Measurements from ENCODE around the gene APOBEC3C.
"Not testable (repeated sequence)": the region's sequence is repeated elsewhere in the genome, so short reads cannot be mapped to it uniquely, and the experiment has no call there.

The APOBEC3C gene

DNA sequence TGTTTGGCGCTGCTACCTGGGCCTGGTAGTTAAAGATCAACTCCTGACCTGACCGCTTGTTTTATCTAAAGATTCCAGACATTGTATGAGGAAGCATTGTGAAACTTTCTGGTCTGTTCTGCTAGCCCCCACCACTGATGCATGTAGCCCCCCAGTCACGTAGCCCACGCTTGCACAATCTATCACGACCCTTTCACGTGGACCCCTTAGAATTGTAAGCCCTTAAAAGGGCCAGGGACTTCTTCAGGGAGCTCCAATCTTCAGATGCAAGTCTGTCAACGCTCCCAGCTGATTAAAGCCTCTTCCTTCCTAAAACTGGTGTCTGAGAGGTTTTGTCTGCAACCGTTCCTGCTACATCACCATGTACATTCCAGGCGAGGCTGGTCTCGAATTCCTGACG lies 41.6 kb downstream of the APOBEC3C start:
- in situ Hi-C loops (cut with MboI; ENCODE audit: low sequenced_read_pairs): no loop called here

DNA sequence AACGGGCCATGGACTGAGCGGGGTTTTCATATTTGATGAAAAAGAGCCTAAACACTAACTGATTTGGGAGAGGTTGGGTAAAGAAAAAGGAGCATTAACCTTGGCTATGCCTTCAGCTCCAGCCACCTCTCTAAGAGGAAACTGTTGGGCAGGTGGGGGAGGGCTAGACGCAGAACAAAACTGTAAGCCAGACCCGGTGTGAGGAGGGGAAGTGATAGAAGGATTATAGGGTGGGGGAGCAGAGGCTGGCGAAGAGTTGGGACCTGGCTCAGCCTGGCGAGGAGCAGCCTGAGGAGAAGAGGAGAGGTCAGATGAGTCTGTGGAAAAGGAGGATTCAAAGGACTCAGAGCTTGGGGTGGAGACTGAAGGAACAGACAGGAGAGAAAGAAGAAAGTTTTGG lies 47.2 kb downstream of the APOBEC3C start:
- in situ Hi-C loops (cut with MboI; ENCODE audit: low sequenced_read_pairs): not testable (repeated sequence)

DNA sequence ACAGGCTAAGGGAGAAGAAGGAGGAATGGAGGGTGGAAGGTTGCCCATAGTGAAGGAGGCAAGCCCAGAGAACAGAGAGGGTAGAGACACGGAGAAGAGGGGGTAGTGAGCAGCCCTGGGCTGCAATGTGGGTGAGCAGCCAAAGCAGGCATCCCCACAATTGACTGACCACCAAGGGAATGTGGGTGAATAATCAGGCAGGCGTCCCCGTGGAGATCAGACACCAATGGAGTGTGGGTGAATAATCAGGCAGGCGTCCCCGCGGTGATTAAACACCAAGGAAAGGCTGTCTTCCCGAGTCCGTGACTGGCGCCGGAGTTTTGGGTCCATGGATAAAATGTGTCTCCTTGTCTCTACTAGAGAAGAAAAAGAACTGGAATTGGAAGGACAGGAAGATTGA lies 47.9 kb downstream of the APOBEC3C start:
- in situ Hi-C loops (cut with MboI; ENCODE audit: low sequenced_read_pairs): not testable (repeated sequence)

DNA sequence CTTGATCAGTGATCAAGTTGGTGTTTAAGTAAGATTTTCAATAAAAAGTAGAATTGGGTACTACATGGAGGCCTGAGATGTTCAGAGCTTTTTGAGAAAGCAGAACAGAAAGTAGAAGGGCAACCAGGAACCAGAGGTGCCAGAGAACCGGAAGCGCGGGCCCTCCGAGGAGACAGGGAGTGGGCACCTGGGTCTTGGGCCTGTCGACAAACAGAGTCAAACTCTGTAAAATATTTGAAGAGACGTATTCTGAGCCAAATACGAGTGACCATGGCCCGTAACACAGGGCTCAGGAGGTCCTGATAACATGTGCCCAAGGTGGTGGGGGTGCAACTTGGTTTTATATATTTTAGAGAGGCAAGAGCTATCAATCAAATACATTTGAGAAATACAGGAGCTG lies 49.8 kb downstream of the APOBEC3C start:
- in situ Hi-C loops (cut with MboI; ENCODE audit: low sequenced_read_pairs): not testable (repeated sequence)

DNA sequence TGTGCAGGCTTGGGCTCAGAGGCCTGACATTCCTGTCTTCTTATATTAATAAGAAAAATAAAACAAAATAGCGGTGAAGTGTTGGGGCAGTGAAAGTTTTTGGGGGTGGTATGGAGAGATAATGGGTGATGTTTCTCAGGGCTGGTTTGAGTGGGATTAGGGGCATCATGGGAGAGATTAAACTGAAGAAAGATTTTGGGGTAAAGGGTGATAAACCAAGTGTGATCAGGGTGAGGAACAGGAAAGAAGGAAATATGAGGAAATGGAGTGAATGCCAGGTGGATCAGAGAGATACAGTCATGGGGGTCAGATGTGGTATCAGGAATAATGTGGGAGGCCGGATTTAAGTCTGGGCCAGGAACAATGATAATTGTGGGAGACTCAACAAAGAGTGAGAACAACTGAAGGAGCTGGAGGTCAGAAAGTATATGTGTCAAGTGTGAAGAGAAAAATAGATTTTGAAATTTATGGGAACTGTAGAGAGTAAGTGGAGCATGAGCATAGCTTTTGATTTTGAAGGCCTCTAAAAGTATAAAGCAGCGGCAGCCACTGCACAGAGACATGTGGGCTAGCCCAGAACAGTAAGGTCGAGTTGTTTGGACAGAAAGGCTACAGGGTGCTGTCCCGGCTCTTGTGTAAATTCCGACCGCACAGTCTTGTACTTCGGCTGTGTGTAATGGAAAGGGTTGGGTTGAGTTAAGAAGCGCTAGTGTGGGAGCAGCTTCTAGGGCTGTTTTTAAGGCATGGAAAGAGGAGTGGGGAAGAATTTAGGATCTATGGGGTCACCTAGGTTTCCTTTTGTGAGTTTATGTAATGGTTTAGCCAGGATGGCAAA lies 52.6 kb downstream of the APOBEC3C start:
- in situ Hi-C loops (cut with MboI; ENCODE audit: low sequenced_read_pairs): not testable (repeated sequence)

DNA sequence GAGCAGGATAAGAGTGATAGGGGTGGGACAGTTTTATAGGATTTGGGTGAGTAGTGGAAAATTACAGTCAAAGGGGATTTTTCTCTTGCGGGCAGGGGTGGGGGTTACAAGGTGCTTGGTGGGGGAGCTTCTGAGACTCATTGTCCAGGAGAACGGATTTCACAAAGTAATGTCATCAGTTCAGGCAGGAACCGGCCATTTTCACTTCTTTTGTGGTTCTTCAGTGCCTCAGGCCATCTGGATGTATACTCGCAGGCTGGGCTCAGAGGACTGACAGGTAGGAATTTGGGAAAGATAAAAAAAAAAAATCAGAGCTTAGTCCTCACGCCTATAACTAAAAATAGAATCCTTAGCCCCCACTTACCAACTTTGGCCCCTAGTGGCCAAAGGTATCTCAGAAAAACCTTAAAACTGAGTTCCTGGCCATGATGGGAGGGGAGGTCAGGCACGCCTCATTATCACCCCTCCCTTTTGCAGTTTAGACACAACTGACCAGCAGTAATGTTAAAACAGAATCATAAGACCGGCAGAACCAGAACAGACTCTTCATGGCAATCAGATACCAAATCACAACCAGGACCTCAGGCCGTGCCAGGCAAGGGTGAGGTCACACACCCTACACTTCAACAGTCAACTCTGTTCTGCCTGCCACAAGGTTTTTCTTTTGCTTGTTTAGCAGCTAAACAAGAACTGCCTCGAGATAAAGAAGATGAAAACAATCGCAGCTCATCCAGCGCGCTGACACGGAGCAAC lies 54.2 kb downstream of the APOBEC3C start:
- in situ Hi-C loops (cut with MboI; ENCODE audit: low sequenced_read_pairs): no loop called here
